Medulla oblongata (tissue), 1 donor: ENCODE results near the gene PPT2.

ENCODE experiments used
- DNase-seq: peaks from one replicate; pipeline ENCODE4 v3.0.0-alpha.2; 2015; ENCODE audit errors: extremely low spot score

PPT2 gene

GRCh38 chr6:32153564-32154513 lies at the start of gene PPT2:
Gene PPT2, plus strand, starts transcription at chr6:32154141. Its CDS starts 454 bp downstream, at chr6:32154595.
- DNase-seq: peak; percentile 93

GRCh38 chr6:32105433-32105832 lies 48.5 kb upstream of the PPT2 start:
- no peak for DNase-seq

GRCh38 chr6:32107406-32107805 lies 46.5 kb upstream of the PPT2 start:
- DNase-seq: no peak

- no peak for DNase-seq
Measured at GRCh38 chr6:32108094-32108627, 45.8 kb upstream of the PPT2 start.

GRCh38 chr6:32108727-32109113 lies 45.2 kb upstream of the PPT2 start:
- DNase-seq: no peak

GRCh38 chr6:32109114-32109764 lies 44.7 kb upstream of the PPT2 start, which contains the start of gene TNXB:
Gene TNXB, minus strand, starts transcription at chr6:32109338. Its CDS starts 11,140 bp downstream, at chr6:32098198.
- DNase-seq: no peak

GRCh38 chr6:32109765-32110160 lies 44.2 kb upstream of the PPT2 start:
- no peak for DNase-seq

- no peak for DNase-seq
Measured at GRCh38 chr6:32110632-32111031, 43.3 kb upstream of the PPT2 start.

- DNase-seq: no peak
Measured at GRCh38 chr6:32111424-32112066, 42.4 kb upstream of the PPT2 start.

GRCh38 chr6:32112431-32112980 lies 41.4 kb upstream of the PPT2 start:
- no peak for DNase-seq

GRCh38 chr6:32113386-32114352 lies 40.3 kb upstream of the PPT2 start:
- peak; percentile 88 for DNase-seq

- no peak for DNase-seq
Measured at GRCh38 chr6:32114796-32115195, 39.1 kb upstream of the PPT2 start.

- no peak for DNase-seq
Measured at GRCh38 chr6:32115623-32116022, 38.3 kb upstream of the PPT2 start.

- DNase-seq: no peak
Measured at GRCh38 chr6:32116674-32117073, 37.3 kb upstream of the PPT2 start.

GRCh38 chr6:32117461-32117860 lies 36.5 kb upstream of the PPT2 start:
- no peak for DNase-seq

- DNase-seq: peak; percentile 93
Measured at GRCh38 chr6:32118782-32119628, 34.9 kb upstream of the PPT2 start.

- DNase-seq: no peak
Measured at GRCh38 chr6:32120573-32121059, 33.3 kb upstream of the PPT2 start.

- DNase-seq: no peak
Measured at GRCh38 chr6:32123681-32124080, 30.3 kb upstream of the PPT2 start.

GRCh38 chr6:32126880-32127279 lies 27.1 kb upstream of the PPT2 start:
- no peak for DNase-seq

GRCh38 chr6:32127409-32127716 lies 26.6 kb upstream of the PPT2 start:
- DNase-seq: no peak
